RWPE2 (cell line): ENCODE results near the gene ABCC4.

Source experiments
- ATAC-seq: fragments of 200-7000 bp; cut with Tn5 transposase; 3 replicates; pipeline ENCODE4 v1.9.1; 2021; ENCODE audit warnings: low read depth
- DNase-seq: peaks from one replicate; pipeline ENCODE4 v3.0.0-alpha.2; 2020; ENCODE audit warnings: low spot score
- H3K27ac ChIP-seq: fragments of 450-650 bp; 2 replicates; pipeline ENCODE4 v1.5.1; 2017; ENCODE audit warnings: mild to moderate bottlenecking; ENCODE audit not compliant: poor library complexity, severe bottlenecking
- H3K27me3 ChIP-seq: fragments of 250-450 bp; sonication (Bioruptor Pico); 2 replicates; pipeline ENCODE4 v1.5.1; 2021; ENCODE audit warnings: mild to moderate bottlenecking, moderate library complexity; ENCODE audit not compliant: insufficient read depth, poor library complexity, severe bottlenecking
- H3K36me3 ChIP-seq: fragments of 250-450 bp; sonication (Bioruptor Pico); 2 replicates; pipeline ENCODE4 v1.5.1; 2020; ENCODE audit warnings: low read depth, mild to moderate bottlenecking, moderate library complexity
- H3K4me1 ChIP-seq: fragments of 250-450 bp; sonication (Bioruptor Pico); 2 replicates; pipeline ENCODE4 v1.5.1; 2021; ENCODE audit warnings: mild to moderate bottlenecking, moderate library complexity; ENCODE audit not compliant: insufficient read depth, poor library complexity, severe bottlenecking
- H3K4me3 ChIP-seq: fragments of 250-450 bp; sonication (Bioruptor Pico); 2 replicates; pipeline ENCODE4 v1.5.1; 2021; ENCODE audit warnings: mild to moderate bottlenecking, moderate library complexity; ENCODE audit not compliant: severe bottlenecking
- H3K9me3 ChIP-seq: fragments of 250-450 bp; sonication (Bioruptor Pico); 2 replicates; pipeline ENCODE4 v1.5.1; 2021; ENCODE audit warnings: mild to moderate bottlenecking, moderate library complexity; ENCODE audit not compliant: severe bottlenecking
- CTCF ChIP-seq: fragments of 450-650 bp; IDR thresholded peaks from one replicate; pipeline ENCODE4 v1.5.1; 2017; ENCODE audit warnings: mild to moderate bottlenecking, moderate library complexity; ENCODE audit not compliant: poor library complexity, severe bottlenecking

The ABCC4 gene

GRCh38 chr13:95087746-95088305 lies 213.4 kb downstream of the ABCC4 start:
- Histone ChIP-seq H3K36me3 (no peaks in the 10 kb centered on the region), H3K4me3 (no peak overlapping the region), H3K27me3 (no peaks in the 10 kb centered on the region), H3K4me1 (peaks cover 4% of the 10 kb centered on the region), H3K9me3 (no peaks in the 10 kb centered on the region), H3K27ac (no peak overlapping the region)
- DNase-seq (no peak), ATAC-seq (peak; percentile 82)
- no peak for TF ChIP-seq CTCF

GRCh38 chr13:95086761-95087160 lies 214.5 kb downstream of the ABCC4 start:
- H3K27me3 ChIP-seq: no peaks in the 10 kb centered on the region
- no peak overlapping the region for H3K27ac ChIP-seq
- no peak overlapping the region for H3K4me3 ChIP-seq
- ATAC-seq (no peak), DNase-seq (no peak)
- no peaks in the 10 kb centered on the region for H3K36me3 ChIP-seq
- H3K4me1 ChIP-seq: peaks cover 4% of the 10 kb centered on the region
- no peak for TF ChIP-seq CTCF
- no peaks in the 10 kb centered on the region for H3K9me3 ChIP-seq

GRCh38 chr13:95083758-95084157 lies 217.5 kb downstream of the ABCC4 start:
- H3K27me3 ChIP-seq: no peaks in the 10 kb centered on the region
- TF ChIP-seq CTCF: no peak
- peak; percentile 73 for ATAC-seq
- peaks cover 4% of the 10 kb centered on the region for H3K4me1 ChIP-seq
- H3K27ac ChIP-seq: peak overlapping the region; percentile 25
- no peaks in the 10 kb centered on the region for H3K36me3 ChIP-seq
- no peak overlapping the region for H3K4me3 ChIP-seq
- no peak for DNase-seq
- H3K9me3 ChIP-seq: no peaks in the 10 kb centered on the region

GRCh38 chr13:95083066-95083465 lies 218.2 kb downstream of the ABCC4 start:
- H3K27me3 ChIP-seq: no peaks in the 10 kb centered on the region
- no peaks in the 10 kb centered on the region for H3K36me3 ChIP-seq
- no peak for TF ChIP-seq CTCF
- H3K9me3 ChIP-seq: no peaks in the 10 kb centered on the region
- peaks cover 1% of the 10 kb centered on the region for H3K4me1 ChIP-seq
- DNase-seq: no peak
- H3K4me3 ChIP-seq: no peak overlapping the region
- H3K27ac ChIP-seq: peak overlapping the region; percentile 25
- ATAC-seq: no peak

- no peaks in the 10 kb centered on the region for H3K36me3 ChIP-seq
- no peaks in the 10 kb centered on the region for H3K4me1 ChIP-seq
- H3K4me3 ChIP-seq: no peak overlapping the region
- no peaks in the 10 kb centered on the region for H3K9me3 ChIP-seq
- DNase-seq (no peak), ATAC-seq (no peak)
- TF ChIP-seq CTCF: no peak
- H3K27ac ChIP-seq: no peak overlapping the region
- H3K27me3 ChIP-seq: no peaks in the 10 kb centered on the region
Observed at GRCh38 chr13:95075506-95075905, 225.7 kb downstream of the ABCC4 start.
